Measurements from ENCODE around the gene NIP7. TPM values are rescaled to one million over a fixed set of nuclear protein-coding genes. Genes with fewer than 3 reads are reported as not detected.

NIP7 gene
- total and polyA plus RNA-seq, 8 donors, result 0.89 to 18.9 (median 11.3) TPM; not detected in 1

DNA sequence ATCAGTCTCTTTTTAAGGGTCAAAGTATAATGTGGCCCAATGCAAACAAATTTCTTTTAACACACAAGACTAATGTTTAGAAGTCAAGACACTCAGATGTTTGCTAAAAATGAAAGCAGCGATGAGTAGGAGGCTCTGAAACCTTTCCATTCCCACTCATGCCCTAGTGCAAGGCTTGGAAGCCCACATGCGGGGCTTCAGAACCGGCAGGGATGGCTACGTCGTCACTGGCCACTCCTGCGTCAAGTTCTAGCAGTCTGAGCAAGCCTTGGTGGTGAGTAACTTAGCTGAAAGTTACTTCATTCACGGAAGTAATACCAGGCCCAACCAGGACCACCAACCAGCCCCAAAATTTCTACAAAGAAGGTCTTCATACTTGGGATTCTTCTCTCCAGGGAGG, 26.9 kb downstream of the NIP7 start:
- H3K27ac ChIP-seq, result no peak overlapping the region
- intact Hi-C loops (cut with DNase I; ENCODE audit: low total_unique reads), result no loop called here
- 82 to 92% (median 89%) methylated on average over 7 of the region's 7 CpGs for WGBS, 5 donors

DNA sequence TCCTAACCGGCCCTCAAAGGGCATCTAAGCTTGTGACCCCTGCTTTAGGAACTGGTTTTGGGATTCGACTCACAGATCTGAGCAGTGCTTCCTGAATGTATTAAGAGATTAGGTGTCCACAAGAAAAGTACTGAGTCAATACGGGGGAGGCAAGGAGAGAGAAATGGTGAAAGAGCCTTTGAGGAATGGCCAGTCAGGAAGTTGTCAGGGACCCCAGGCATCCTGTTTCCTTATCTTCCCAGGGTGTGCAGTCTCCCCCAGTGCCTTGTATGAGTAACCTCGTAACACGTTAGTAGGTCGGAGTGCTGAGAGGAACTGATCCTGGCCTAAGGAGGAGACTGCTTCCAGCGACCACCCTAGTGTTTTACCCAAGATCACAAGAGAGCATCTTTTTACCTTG, 28.4 kb downstream of the NIP7 start:
- Histone ChIP-seq H3K4me3 (no peak overlapping the region), H3K36me3 (peaks cover 62 to 100% (median 98%) of the 10 kb centered on the region in 4 donors), H3K4me1 (peaks cover 0 to 8% (median 2%) of the 10 kb centered on the region in 4 donors), H3K27ac (no peak overlapping the region), H3K9me3 (no peaks in the 10 kb centered on the region), H3K27me3 (no peaks in the 10 kb centered on the region)
- TF ChIP-seq, protein P1, sequence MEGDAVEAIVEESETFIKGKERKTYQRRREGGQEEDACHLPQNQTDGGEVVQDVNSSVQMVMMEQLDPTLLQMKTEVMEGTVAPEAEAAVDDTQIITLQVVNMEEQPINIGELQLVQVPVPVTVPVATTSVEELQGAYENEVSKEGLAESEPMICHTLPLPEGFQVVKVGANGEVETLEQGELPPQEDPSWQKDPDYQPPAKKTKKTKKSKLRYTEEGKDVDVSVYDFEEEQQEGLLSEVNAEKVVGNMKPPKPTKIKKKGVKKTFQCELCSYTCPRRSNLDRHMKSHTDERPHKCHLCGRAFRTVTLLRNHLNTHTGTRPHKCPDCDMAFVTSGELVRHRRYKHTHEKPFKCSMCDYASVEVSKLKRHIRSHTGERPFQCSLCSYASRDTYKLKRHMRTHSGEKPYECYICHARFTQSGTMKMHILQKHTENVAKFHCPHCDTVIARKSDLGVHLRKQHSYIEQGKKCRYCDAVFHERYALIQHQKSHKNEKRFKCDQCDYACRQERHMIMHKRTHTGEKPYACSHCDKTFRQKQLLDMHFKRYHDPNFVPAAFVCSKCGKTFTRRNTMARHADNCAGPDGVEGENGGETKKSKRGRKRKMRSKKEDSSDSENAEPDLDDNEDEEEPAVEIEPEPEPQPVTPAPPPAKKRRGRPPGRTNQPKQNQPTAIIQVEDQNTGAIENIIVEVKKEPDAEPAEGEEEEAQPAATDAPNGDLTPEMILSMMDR (IDR thresholded peaks at IDR 0.05), result no peak
- TF ChIP-seq POLR2AphosphoS5 (IDR thresholded peaks at IDR 0.05) (no peak), EP300 (IDR thresholded peaks at IDR 0.05) (no peak), POLR2A (IDR thresholded peaks at IDR 0.05) (no peak)
- WGBS, 5 donors, result 78 to 88% (median 82%) methylated on average over 7 of the region's 7 CpGs
- intact Hi-C loops (cut with DNase I; ENCODE audit: low total_unique reads), result no loop called here
- DNase-seq, result no peak

More for the DNA sequence above, 26.9 kb downstream of the NIP7 start:
- no peaks in the 10 kb centered on the region for H3K9me3 ChIP-seq
- H3K4me1 ChIP-seq, result peaks cover 0 to 4% (median 2%) of the 10 kb centered on the region in 4 donors
- peaks cover 62 to 90% (median 85%) of the 10 kb centered on the region in 4 donors for H3K36me3 ChIP-seq
- no peak overlapping the region for H3K4me3 ChIP-seq
- no peak for DNase-seq
- TF ChIP-seq, protein P1 (IDR thresholded peaks at IDR 0.05), result no peak
- no peak for TF ChIP-seq EP300 (IDR thresholded peaks at IDR 0.05)
- no peak for TF ChIP-seq POLR2AphosphoS5 (IDR thresholded peaks at IDR 0.05)
- TF ChIP-seq POLR2A (IDR thresholded peaks at IDR 0.05), result no peak
- H3K27me3 ChIP-seq, result no peaks in the 10 kb centered on the region

DNA sequence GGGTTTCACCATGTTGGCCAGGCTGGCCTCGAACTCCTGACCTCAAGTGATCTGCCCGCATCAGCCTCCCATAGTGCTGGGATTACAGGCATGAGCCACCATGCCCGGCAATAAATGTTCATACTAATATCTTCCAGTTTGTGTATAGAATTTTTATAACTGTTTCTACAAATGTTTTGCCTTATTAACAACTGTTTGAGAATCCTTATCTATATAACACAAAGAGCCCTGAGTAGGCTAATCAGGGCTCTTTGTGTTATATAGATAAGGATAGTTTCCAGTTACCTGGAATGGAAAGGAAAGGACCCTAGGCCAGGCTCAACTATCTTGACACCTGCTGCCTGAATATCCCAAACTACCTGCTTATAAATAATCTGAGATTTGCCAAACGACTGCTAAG, 29.3 kb downstream of the NIP7 start:
- WGBS, 5 donors, result 46 to 77% (median 56%) methylated on average over 4 of the region's 4 CpGs
- Histone ChIP-seq H3K27me3 (no peaks in the 10 kb centered on the region), H3K36me3 (peaks cover 60 to 100% (median 95%) of the 10 kb centered on the region in 4 donors), H3K4me1 (peaks cover 0 to 12% (median 4%) of the 10 kb centered on the region in 4 donors), H3K9me3 (no peaks in the 10 kb centered on the region), H3K4me3 (no peak overlapping the region), H3K27ac (no peak overlapping the region)
- TF ChIP-seq POLR2A (IDR thresholded peaks at IDR 0.05), result no peak
- TF ChIP-seq, protein P1 (IDR thresholded peaks at IDR 0.05), result no peak
- no peak for TF ChIP-seq EP300 (IDR thresholded peaks at IDR 0.05)
- no peak for TF ChIP-seq POLR2AphosphoS5 (IDR thresholded peaks at IDR 0.05)
- no peak for DNase-seq
- intact Hi-C loops (cut with DNase I; ENCODE audit: low total_unique reads), result no loop called here

DNA sequence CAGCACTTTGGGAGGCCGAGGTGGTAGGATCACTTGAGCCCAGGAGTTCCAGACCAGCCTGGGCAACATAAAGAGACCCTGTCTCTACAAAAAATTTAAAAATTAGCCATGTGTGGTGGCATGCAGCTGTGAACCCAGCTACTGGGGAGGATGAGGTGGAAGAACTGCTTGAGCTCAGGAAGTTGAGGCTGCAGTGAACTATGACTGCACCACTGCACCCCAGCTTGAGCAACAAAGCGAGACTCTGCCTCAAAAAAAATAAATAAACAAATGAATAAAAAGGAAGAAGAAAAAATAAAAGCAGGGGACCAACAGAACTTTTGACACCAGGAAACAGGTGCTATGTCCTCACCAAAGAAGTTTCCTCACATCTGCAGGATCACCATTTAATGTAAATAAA, 32.0 kb downstream of the NIP7 start:
- WGBS, 5 donors, result 78 to 96% (median 90%) methylated on average over 2 of the region's 2 CpGs
- intact Hi-C loops (cut with DNase I; ENCODE audit: low total_unique reads), result no loop called here
- H3K9me3 ChIP-seq, result no peaks in the 10 kb centered on the region
- peaks cover 35 to 82% (median 76%) of the 10 kb centered on the region in 4 donors for H3K36me3 ChIP-seq
- H3K27ac ChIP-seq, result no peak overlapping the region
- peaks cover 0 to 12% (median 4%) of the 10 kb centered on the region in 4 donors for H3K4me1 ChIP-seq
- no peak for DNase-seq
- H3K27me3 ChIP-seq, result no peaks in the 10 kb centered on the region
- TF ChIP-seq, protein P1 (IDR thresholded peaks at IDR 0.05), result no peak
- TF ChIP-seq POLR2A (IDR thresholded peaks at IDR 0.05) (no peak), POLR2AphosphoS5 (IDR thresholded peaks at IDR 0.05) (no peak), EP300 (IDR thresholded peaks at IDR 0.05) (no peak)
- H3K4me3 ChIP-seq, result no peak overlapping the region
